SK-N-DZ (cell line): ENCODE results near the gene SULF2. TPM values are rescaled to one million over a fixed set of nuclear protein-coding genes. Genes with fewer than 3 reads are reported as not detected.
"Not testable (repeated sequence)": the region's sequence is repeated elsewhere in the genome, so short reads cannot be mapped to it uniquely, and the experiment has no call there.

Experiments used
- DNase-seq: peaks from one replicate; pipeline ENCODE4 v3.0.0-alpha.2; 2015; ENCODE audit warnings: low spot score
- polyA plus RNA-seq, 2 experiments: library from polyadenylated mRNA; depleted of rRNA; stranded (reverse); fragments of >200 nt; gene quantifications; 2 replicates each; pipeline ENCODE4 v1.2.3, GENCODE V29; 2014

Gene SULF2
- 125 and 147 TPM in 2 replicates for polyA plus RNA-seq (2014; cell fraction: cytosol; rRNA removed)
- 128 and 130 TPM in 2 replicates for polyA plus RNA-seq (2014; cell fraction: nucleus; rRNA removed)

DNA sequence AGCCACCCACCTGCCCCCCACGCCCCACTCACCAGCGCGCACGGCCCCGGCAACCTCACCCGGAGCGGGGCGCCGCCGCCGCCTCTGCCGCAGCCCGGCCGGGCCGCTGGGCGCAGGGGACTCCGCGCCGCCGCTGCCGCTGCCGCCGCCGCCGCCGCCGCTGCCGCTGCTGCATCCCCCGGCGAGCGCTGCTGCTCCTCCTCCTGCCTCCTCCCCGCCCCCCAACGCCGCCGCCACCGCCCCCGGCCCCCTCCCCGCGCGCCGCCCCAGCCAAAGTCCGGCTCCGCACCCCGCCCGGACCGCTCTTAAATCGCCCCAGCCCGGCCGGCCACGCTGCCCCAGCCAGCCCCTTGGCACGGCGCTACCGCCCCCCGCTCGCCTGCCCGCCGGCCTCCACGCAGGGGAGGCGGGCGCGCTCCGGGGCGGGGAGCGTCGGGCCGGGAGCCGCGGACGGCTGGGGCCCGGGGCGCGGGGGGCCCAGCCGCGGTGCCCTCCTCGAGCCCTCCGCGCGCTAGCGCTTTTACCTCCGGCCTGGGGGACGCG lies at the start of gene SULF2:
Gene SULF2 (minus strand): TSS at position 171 of the 543 bp plus-strand sequence. CDS start 28,118 bp downstream, outside the sequence.
- DNase-seq: no peak

DNA sequence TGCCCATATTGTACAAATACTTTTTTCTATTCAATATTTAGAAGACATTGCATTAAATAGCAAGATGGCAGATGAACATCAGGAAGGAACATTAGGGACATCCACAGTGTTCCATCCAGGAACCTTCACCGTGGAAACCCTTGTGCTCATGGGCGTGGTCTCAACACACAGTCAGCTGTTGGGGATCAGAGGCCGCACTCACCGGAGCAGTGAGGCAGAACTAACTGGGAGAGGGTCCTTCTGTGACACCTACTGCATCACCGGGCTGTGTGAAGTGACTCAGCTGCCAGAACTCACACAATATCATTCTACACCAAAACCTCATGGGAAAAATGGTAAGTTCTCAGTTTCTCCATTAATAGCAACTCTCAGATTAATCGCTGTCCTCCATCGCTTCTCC lies 46.4 kb upstream of the SULF2 start:
- not testable (repeated sequence) for DNase-seq

DNA sequence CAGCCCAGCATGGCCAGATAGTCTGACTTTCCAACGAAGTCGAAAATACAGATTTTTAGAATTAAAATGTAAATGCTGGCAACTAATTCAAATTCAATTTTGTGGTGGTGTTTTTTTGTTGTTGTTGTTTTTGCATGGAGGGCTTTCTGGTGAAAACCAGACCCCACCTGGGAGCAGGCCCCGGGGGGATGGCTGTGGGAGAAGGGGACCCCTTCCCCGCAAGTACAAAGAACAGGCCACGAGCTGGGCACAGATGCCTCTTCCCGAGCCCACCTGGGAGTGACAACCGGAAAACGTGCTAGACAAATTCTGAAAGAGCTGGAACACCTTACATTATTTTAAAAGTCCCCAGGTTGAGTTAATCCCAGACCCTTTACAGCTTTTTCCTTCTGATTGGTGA lies 41.4 kb upstream of the SULF2 start:
- DNase-seq: not testable (repeated sequence)

DNA sequence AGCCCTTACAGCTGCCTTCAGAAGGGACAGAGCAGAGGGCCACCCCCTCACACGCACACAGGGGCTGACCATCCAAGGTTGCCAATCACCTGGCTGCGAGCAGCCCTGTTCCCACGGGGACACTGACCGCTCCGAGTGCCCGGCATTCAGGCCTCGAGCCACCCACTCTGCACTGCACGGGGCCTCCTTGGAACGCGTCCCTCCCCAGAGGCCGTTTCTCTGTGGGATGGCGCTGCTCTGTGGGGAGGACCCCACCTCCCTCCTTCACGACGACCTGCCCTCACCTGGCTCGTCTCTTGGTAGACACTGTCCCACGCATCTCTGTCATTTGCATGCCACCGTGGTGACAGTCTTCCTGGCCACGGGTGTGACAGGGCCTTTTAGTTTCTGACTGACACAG lies 40.7 kb upstream of the SULF2 start:
- not testable (repeated sequence) for DNase-seq

DNA sequence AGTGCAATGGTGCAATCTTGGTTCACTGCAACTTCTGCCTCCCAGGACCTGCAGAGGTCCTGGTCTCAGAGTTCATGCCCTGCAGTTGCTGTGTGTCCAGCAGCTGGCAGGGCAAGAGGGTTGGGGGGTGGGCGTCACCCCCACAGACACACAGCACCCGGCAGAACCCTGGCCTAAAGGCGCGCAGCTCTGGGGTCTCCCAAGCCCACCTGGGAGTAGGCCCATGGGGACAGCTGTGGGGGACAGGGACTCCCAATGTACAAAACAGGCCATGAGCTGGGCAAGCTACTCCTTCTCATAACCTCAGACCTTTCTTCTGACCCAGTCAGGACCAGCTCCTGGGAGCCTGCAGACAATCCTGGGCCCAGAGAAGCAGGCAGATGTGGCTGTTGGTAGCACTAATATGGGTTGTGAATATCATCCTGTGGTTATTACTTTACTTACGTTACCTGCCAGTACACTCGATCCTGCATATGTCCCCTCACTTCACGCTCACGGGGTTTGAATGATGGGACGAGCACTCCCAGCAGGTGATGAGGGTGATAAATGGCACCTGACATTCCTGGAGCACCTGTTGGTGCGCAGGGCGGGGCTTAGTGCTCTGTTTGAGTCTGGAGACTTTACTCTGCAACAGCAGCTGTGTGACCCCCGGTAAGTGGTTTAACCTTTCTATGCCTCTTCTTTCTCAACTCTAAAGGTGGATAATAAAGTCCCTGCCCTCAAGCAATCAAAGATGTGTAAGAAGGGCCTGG lies 39.9 kb upstream of the SULF2 start:
- DNase-seq: no peak

DNA sequence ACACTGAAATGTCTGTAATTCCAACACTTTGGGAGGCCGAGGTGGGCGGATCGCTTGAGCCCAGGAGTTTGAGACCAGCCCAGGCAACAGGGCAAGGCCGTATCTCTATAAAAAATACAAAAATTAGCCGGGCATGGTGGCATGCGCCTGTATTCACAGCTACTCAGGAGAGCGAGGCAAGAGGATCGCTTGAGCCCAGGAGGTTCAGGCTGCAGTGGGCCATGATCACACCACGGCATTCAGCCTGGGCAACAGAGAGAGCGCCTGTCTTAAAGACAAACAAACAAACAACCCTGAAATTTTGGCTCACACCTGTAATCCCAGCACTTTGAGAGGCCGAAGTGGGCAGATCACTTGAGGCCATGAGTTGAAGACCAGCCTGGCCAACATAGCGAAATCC lies 38.7 kb upstream of the SULF2 start:
- not testable (repeated sequence) for DNase-seq

DNA sequence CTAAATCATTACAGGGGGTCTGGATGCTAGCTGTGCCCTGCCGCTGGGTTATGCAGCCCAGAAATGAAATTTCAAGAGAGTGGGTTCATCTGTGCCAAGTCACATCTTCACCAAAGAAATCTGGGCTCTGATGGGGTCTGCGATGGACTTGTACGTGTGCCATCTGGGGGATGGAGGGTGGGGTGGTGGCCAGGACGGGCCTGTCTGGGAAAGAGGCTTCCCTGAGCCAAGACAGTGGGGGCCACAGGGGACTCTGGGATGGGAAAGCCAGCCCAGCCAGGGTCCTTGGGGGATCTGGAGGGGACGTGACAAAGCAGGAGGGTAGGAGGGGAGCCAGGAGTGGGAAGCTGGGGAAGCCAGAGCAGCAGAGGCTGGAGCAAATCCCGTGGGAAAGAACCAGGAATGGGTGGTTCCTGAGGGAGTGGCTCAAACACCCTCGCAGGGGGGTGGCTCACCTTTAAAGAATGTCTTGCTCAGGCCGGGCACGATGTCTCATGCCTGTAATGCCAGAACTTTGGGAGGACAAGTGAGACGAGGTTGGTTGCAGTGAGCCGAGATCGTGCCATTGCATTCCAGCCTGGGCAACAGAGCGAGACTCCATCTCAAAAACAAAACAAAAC lies 36.3 kb upstream of the SULF2 start:
- DNase-seq: no peak

DNA sequence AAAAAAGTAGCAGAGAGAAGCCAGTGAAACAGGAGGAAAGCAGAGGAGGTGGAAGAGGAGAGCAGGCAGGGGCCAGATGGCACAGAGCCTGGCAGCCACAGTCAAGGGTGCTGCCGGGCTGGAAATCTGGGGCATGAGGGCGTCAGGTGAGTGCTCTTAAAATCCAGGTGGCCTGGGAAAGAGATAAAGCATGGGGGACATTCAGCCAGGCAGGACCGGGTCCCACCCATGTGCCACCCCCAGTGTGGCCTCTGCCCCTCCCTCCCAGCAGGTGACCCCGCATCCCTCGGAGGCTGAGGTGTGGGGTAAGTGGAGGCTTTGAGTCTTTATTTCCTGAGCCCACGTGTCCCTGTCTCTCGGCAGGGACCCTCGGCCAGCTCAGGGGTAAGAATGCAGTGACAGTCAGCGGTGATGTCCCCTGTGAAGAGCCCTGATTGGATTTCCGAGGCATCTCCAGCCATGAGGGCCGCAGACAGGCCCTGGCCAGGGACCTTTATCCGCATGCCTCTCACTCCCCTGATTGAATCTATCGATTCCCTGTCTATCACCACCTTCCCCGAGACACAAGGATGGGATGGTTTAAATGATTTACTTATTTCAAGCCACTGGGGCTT lies 33.8 kb upstream of the SULF2 start:
- DNase-seq: no peak

DNA sequence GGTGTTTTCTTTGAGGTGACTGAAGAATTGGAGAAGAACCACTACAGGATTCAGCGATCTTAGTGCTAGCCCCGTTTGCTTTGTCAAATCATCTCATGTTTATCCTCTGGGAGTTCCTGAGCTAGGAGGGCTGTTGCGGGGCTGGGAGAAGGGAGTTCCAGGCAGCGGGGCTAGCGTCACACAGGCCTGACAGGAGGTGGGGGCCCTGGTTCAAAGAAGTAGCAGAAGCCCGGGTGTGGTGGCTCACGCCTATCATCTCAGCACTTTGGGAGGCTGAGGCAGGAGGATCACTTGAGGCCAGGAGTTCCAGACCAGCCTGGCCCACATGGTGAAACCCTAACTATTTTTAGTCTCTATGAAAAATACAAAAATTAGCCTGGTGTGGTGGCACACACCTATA lies 33.2 kb upstream of the SULF2 start:
- DNase-seq: no peak

DNA sequence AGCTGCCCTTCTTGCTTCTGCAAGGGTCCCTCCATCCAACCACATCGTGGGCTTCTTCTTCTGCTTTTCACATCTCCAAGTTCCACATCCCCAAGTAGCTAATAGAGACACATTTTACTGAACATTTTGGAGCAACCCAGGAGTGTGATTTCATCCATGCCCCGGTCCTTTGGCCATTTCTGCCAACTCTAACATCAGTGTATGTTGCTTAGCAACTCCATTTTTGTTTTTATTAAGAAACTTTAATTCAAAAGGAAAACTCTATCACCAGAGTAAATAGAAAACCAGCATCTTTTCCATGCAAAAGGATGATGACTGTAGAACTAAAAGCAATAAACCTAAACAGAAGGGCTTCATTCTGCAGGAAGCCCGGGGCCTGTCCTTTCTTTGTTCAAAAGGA lies 32.7 kb upstream of the SULF2 start:
- DNase-seq: no peak

DNA sequence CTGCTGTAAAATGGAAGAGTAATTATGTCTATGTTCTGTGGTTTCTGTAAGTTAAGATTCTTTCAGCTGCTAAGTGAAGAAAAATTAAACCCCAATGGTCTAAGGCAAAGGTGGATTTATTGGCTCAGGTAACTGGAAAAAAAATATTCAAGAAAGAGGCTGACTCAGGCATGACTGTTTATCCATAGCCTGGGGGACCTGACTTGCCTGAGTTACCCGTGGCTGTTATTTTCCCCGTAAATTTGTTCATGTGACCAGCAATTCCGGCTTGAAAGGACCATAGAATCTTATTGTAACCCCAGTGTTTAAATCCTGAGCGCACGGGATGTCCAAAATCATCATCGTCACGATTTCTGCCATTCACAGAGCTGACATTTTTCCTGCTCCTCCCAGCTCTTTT lies 32.3 kb upstream of the SULF2 start:
- DNase-seq: no peak

DNA sequence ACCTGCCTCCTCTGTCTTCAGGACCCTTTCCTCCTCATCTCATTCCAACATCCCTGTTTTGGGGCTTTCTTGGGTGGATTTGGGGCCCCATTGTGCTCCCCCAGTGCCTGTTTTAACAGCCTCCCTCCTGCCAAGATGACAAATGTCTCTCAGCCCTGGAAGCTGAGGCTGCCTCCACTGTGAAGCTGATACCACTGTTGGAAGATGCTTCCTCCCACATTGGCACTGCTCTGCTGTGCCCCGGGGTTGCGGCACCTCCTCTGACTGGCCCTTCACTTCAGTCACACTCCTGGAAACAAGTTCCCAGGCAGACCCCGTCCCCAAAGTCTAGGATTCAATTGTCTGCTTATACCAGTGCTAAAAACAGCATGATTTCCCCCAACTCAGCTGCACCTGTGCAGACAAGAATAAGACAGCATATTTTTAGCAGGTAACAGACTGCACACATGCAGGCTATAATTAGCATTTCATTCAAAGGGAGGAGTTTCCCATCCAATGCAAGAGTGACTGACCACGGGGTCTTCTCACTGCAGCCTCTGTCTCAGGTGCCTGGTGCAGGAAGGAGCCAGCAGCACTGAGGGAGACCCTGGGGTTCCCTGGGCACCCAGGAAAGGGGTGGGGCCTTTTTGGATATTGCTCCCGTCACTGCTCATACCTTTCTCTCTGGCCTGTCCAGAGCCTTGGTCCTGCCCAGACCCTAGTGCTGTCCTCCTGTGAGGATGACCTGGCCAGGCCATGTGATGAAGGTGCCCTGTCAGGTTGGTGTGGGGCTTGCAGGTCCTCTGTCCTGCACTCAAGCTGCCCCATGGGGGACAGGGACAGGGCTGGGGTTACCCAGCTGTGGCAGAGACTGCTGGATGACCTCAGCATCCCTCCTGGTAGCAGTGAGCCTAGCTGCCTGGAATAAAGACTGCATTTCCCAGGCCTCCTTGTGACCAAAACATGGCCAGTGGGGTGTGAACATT lies 31.5 kb upstream of the SULF2 start:
- no peak for DNase-seq

DNA sequence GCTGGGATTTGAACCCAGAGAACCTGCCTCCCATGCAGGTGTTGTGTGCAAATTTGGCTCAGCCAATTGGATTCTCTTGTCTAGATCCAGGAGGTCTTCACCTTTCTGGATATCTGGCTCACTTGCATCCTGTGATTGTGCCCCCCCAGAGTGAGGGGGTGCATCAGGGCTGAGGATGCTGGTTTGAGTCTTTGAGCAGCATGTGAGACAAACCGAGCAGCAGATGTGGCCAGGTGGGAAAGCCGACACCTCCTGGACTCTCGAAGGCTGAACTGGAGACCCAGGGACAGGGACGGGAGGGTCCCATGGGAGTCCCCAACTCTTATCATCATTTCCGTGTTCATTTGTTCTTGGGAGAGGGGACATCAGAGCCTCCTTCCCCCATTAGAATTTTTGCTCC lies 30.6 kb upstream of the SULF2 start:
- DNase-seq: no peak

DNA sequence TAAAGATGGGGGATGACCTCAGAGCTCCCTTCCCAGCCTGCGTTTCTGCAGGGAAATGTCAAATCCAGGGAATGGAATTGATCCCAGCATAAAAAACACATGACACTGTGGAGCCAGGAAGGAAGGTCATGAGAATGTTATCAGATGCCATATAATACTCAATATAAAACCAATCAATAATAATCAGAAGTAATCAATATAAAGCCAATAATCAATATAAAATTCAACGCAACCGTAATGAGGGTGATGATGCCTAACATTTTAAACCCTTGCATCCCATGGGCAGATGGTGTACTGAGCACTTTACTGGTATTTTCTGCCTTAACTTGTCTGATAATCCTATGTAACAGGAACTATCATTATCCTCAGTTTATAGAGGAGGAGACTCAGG lies 30.1 kb upstream of the SULF2 start:
- DNase-seq: no peak

DNA sequence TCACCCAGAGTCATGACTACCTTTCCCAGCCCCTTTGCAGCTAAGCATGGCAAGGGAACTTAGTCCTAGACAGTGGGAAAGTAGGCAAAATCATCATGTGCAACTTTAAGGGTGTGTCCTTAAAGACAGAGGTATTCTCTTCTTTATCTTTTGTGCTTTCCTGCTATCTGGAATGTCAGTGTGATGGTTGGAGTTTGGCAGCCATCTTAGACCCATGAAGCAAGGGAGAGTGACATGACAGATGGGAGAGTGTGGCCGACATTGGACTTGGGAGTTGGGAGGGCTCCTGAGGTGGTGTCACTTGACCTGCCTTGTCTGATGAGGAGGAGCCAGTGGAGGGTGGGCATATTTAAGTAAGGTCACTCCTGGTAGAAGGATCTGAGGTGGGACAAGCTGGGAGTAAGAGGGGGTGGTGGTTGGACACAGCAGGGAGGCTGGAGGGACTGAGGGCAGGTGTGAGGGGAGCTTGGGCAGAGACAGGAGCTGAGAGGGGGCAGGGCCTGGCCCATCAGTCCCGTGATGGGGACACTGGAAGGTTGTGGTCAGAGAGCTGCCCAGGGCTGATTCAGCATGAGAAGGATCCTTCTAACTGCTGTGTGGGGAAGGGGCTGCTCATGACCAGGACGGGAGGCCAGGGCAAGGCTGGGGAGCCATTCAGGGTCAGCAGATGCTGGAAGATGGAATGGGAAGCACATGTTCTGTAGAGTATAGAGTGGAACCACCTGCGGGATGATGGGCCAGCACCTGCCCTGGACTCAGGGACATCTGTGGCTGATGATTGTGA lies 29.5 kb upstream of the SULF2 start:
- DNase-seq: peak; percentile 59

DNA sequence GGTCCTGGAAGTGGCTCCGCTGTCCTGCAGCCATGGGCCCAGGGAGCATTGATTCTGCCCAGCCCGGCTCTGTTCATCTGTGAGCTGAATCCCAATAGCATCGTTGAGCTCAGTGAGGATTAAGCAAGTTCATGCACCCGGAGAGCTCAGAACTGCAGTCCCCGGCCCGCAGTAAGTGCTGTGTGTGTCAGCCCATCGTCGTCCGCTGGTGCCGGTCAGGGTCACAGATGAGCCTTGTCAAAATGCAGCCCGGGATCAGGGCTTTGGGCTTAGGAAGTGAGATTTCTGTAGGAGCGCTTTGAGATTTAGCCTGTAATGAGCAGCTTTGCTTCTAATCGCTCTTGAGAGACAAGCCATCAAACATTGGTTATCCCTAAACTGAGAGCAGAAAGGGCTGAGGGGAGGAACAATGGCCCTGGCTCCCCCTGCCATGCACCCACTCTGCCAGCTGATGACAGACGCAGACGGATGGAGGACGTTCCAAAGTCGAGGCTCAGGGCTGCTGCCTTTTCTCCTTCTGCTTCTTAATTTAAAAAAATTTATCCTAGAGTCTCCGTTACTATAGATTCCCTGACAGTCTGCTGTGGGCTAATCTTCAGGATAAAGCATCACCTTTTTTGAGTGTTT lies 25.6 kb upstream of the SULF2 start:
- DNase-seq: no peak

DNA sequence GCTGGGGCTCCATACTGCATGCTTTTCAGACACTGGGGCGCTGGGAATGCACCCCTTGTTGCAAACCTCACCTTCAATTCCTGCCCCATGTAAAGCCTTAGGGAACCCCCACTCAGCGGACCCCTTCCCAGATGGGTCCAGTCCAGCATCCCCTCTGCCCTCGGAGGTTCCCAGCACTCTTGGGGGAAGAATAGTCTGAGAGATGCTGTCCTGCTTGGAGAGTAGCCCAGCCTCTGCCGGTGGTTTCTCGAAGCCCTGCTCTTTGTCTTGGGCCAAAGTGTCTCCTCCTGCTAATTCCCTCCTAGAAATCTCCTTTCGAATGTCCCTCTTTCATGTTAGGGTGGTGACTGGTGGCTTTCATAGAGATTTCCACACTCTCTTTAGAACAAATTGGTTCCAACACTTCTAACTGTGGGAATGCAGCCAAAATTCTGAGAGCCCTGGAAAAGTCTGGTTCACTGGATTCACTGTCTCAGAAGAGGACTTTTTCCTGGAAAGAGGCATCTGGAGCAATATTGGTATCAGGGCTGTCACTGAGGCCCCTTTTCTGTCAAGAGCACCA lies 24.9 kb upstream of the SULF2 start:
- DNase-seq: no peak

DNA sequence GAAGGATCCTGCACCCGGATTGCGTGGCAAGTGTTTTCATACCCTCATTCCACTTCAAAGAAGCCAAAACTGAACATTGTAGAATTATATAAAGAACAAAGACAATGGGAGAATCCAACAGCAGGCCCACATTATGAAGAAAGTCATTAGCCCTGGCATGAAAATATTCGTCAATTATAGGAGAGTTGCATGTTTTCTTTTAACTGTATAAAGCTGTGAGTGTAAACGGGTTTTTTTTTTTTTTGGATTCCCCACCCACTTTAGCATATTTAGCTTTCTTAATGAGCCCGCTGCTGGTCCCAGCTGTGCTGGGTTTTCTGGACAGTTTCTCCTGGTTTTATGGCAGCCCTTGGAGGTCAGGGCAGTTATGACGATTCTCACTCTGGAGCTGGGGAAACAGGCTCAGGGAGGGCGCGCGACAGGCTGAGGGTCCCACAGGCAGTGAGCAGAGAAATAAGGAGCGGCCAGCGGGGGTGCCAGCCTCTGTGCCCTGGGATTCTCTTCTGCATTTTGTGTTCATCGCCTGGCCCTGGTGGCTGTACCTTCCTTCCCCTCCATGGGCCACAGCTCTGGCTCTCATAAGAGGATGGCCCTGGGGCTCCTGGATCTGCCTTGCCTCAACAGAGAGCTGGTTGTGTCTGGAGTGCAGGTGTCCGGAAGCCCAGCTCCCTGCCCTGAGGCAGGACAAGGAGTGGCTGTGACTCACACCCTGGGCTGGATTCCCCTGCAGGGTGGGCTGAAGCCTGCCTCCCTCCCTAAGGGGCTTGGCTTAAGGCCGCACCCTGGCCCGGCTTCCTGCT lies 24.1 kb upstream of the SULF2 start:
- no peak for DNase-seq

DNA sequence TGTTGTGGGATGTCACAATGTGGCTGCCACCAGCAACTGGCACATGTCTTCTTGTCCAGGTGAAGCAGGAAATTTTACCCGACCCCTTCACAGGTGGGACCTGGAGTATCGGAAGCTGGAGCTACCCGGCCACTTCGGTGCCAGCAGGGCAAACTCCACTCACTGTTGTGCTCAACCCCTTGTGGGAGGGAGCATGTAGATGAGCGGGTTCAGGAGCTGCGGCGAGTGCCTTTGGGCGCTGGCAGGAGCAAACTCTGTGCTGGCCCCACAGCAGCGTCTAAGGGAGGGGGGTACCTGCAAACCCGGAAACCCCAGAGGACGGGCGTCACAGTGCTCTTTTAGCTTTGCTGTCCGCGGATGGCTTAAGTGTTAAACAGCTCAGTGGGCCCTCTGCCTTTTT lies 20.7 kb upstream of the SULF2 start:
- no peak for DNase-seq
